ENCODE results near the gene BTNL9. TPM values are rescaled to one million over a fixed set of nuclear protein-coding genes. Genes with fewer than 3 reads are reported as not detected.

Gene BTNL9
- total RNA-seq, 4 donors from 2014 or later, result 69.2 to 579 (median 129) TPM

- no peak for TF ChIP-seq CTCF (IDR thresholded peaks at IDR 0.05; ENCODE audit: low read depth)
Observed at GRCh38 chr5:181039471-181039870, 595 bp upstream of the BTNL9 start.

GRCh38 chr5:181040631-181040945 lies 522 bp downstream of the BTNL9 start:
- no peak for TF ChIP-seq CTCF (IDR thresholded peaks at IDR 0.05; ENCODE audit: low read depth)

- no peak for TF ChIP-seq CTCF (IDR thresholded peaks at IDR 0.05; ENCODE audit: low read depth)
Observed at GRCh38 chr5:181041043-181041442, 977 bp downstream of the BTNL9 start.

GRCh38 chr5:181042036-181042713 lies 2.1 kb downstream of the BTNL9 start:
- TF ChIP-seq CTCF (IDR thresholded peaks at IDR 0.05; ENCODE audit: low read depth), result no peak

GRCh38 chr5:181042722-181043121 lies 2.7 kb downstream of the BTNL9 start:
- TF ChIP-seq CTCF (IDR thresholded peaks at IDR 0.05; ENCODE audit: low read depth), result no peak

- no peak for TF ChIP-seq CTCF (IDR thresholded peaks at IDR 0.05; ENCODE audit: low read depth)
Observed at GRCh38 chr5:181043285-181044092, 3.4 kb downstream of the BTNL9 start.

- no peak for TF ChIP-seq CTCF (IDR thresholded peaks at IDR 0.05; ENCODE audit: low read depth)
Observed at GRCh38 chr5:181044093-181044599, 4.1 kb downstream of the BTNL9 start.

All from subcutaneous adipose tissue (tissue), 4 donors.